Stomach (tissue), 9 donors: ENCODE data around the gene ESR1. TPM values are rescaled to one million over a fixed set of nuclear protein-coding genes. Genes with fewer than 3 reads are reported as not detected.

Source experiments
- DNase-seq, 2 donors: peaks; one replicate each; pipeline versions ENCODE4 v3.0.0 to v3.0.0-alpha.2; 2013 to 2019
- H3K27ac ChIP-seq, 5 donors: fragments of 200-600 bp in 4 of 5; sonication (generic) in 4 of 5; one replicate each; pipeline ENCODE4 v1.5.1; 2013 to 2019; ENCODE audit warnings: mild to moderate bottlenecking in 1 of 5, moderate library complexity in 1 of 5
- H3K27me3 ChIP-seq, 3 donors: fragments of 200-600 bp; sonication (generic); one replicate each; pipeline ENCODE4 v1.5.1; 2017 to 2019; ENCODE audit warnings: mixed run types in 1 of 3
- H3K36me3 ChIP-seq, 4 donors: fragments of 200-600 bp; sonication (generic); 1 replicate in 3 of 4; 2 replicates in 1 of 4; pipeline ENCODE4 v1.5.1; 2016 to 2019
- H3K4me1 ChIP-seq, 4 donors: fragments of 200-600 bp; sonication (generic); one replicate each; pipeline ENCODE4 v1.5.1; 2016 to 2019
- H3K4me3 ChIP-seq, 4 donors: fragments of 200-600 bp; sonication (generic) in 3 of 4; one replicate each; pipeline ENCODE4 v1.5.1; 2016 to 2019; ENCODE audit warnings: mild to moderate bottlenecking in 1 of 4
- H3K9me3 ChIP-seq, 4 donors: fragments of 200-600 bp; sonication (generic); one replicate each; pipeline ENCODE4 v1.5.1; 2016 to 2019
- CTCF ChIP-seq, 7 experiments: fragments of 450-650 bp in 4 of 7; fragments of 200-600 bp in 3 of 7; sonication (generic) in 3 of 7; IDR thresholded peaks; one replicate each; pipeline ENCODE4 v1.5.1; 2016 to 2019; ENCODE audit warnings: antibody characterized with exemption in 7 of 7, control low read depth in 2 of 7, mild to moderate bottlenecking in 1 of 7
- EP300 ChIP-seq: sonication (generic); formaldehyde crosslinking; IDR thresholded peaks from one replicate; pipeline ENCODE4 v1.6.1; 2017; ENCODE audit warnings: antibody characterized with exemption
- POLR2A ChIP-seq, 4 donors: fragments of 450-650 bp; IDR thresholded peaks; one replicate each; pipeline ENCODE4 v1.6.1; 2016; ENCODE audit warnings: antibody characterized with exemption in 4 of 4, control low read depth in 2 of 4, mild to moderate bottlenecking in 1 of 4, moderate library complexity in 1 of 4
- POLR2AphosphoS5 ChIP-seq, 3 donors: sonication (generic); formaldehyde crosslinking; IDR thresholded peaks; one replicate each; pipeline ENCODE4 v1.6.1; 2016; ENCODE audit warnings: antibody characterized with exemption in 3 of 3
- WGBS, 5 donors: extraction: QIAGEN DNeasy Blood & Tissue Kit in 3 of 5; methylation state at CpG; one replicate each; pipeline versions ENCODE4 v1.1.5 to v1.1.7; 2013 to 2018; 5-methylcytosine and 5-hydroxymethylcytosine counted together
- intact Hi-C: fragments of 100-400 bp; cut with DNase I; formaldehyde crosslinking; loops from one replicate; pipeline ENCODE4 v1.15.1; 2023; ENCODE audit warnings: low total_unique reads
- polyA plus RNA-seq, 3 donors: library from polyadenylated mRNA; stranded (reverse); fragments of 200-250 nt; gene quantifications; one replicate each; pipeline ENCODE4 v1.2.3, GENCODE V29; 2013
- total RNA-seq, 5 donors: library from RNA; depleted of rRNA; stranded (reverse); fragments of >200 nt; gene quantifications; one replicate each; pipeline versions ENCODE4 v1.1.0 to v1.2.3, GENCODE V29; 2014 to 2016
- donor health status: healthy with polysubstance abuse.
- donor health status: Bipolar disorder and iron deficiency.
- donor health status: healthy.

ESR1 gene
- total and polyA plus RNA-seq, 8 donors = 0.05 to 2.0 (median 1.8) TPM; not detected in 3

- Histone ChIP-seq H3K4me3 (no peak overlapping the region), H3K27ac (no peak overlapping the region), H3K4me1 (no peaks in the 10 kb centered on the region), H3K27me3 (no peaks in the 10 kb centered on the region), H3K36me3 (no peaks in the 10 kb centered on the region), H3K9me3 (no peaks in the 10 kb centered on the region)
- no peak for DNase-seq
- WGBS, 5 donors = 59 to 78% (median 75%) methylated on average over 2 of the region's 2 CpGs
- intact Hi-C loops = no loop called here
- TF ChIP-seq EP300 (no peak), POLR2AphosphoS5 (IDR thresholded peaks at IDR 0.05) (no peak), CTCF (IDR thresholded peaks at IDR 0.05) (no peak), POLR2A (IDR thresholded peaks at IDR 0.05) (no peak)
Observed at GRCh38 chr6:151958332-151958731, 150.8 kb downstream of the ESR1 start.

DNA sequence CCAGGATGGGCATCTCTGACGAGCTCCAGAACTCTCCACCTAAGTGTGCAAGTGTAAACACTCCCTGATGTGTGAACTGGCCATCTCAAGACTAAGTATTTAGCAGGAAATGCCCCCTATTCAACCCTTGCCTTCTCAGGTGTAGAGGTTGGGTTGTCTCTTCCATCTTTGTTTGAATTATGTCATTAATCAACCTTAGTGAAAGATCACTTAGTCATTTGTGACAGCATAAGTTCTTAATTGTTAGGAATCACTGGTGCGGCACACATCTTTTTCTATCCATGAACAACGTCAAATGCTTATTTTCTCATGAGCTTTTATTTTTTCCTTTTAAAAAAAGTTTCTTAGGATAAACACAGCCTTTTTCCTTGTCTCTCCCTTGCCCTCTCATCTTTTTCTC lies 151.6 kb downstream of the ESR1 start:
- H3K27ac ChIP-seq = no peak overlapping the region
- 65 to 77% (median 67%) methylated on average over 3 of the region's 3 CpGs for WGBS, 5 donors
- no peaks in the 10 kb centered on the region for H3K27me3 ChIP-seq
- intact Hi-C loops = no loop called here
- no peak for DNase-seq
- H3K36me3 ChIP-seq = no peaks in the 10 kb centered on the region
- TF ChIP-seq CTCF (IDR thresholded peaks at IDR 0.05) (no peak), POLR2A (IDR thresholded peaks at IDR 0.05) (no peak)
- no peak overlapping the region for H3K4me3 ChIP-seq
- no peaks in the 10 kb centered on the region for H3K4me1 ChIP-seq
- no peaks in the 10 kb centered on the region for H3K9me3 ChIP-seq

DNA sequence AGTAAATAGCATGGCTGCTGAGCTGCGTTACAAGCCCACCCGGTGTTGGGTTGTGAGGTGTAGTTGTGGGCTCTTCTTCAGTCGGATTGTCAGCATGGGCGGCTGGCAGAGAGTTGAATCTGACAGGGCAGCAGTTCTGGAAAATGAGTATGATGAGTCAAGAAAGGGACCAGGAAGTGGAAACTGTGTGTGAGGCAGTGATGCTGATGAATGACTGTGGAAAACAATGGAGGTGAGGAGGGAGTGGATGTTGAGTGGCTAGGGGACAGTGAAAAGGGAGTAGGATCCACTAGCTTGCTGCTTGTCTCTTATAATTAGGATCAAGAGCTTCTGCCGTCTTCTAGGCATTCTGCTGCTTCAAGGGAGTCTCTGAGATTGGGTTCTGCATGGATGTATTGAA lies 154.3 kb downstream of the ESR1 start:
- H3K27me3 ChIP-seq = no peaks in the 10 kb centered on the region
- no peak overlapping the region for H3K27ac ChIP-seq
- intact Hi-C loops = no loop called here
- DNase-seq = no peak
- H3K4me3 ChIP-seq = no peak overlapping the region
- no peaks in the 10 kb centered on the region for H3K9me3 ChIP-seq
- TF ChIP-seq EP300 (no peak), CTCF (IDR thresholded peaks at IDR 0.05) (no peak), POLR2AphosphoS5 (IDR thresholded peaks at IDR 0.05) (no peak), POLR2A (IDR thresholded peaks at IDR 0.05) (no peak)
- no peaks in the 10 kb centered on the region for H3K4me1 ChIP-seq
- no peaks in the 10 kb centered on the region for H3K36me3 ChIP-seq
- 50 to 91% (median 67%) methylated on average over 5 of the region's 5 CpGs for WGBS, 5 donors

DNA sequence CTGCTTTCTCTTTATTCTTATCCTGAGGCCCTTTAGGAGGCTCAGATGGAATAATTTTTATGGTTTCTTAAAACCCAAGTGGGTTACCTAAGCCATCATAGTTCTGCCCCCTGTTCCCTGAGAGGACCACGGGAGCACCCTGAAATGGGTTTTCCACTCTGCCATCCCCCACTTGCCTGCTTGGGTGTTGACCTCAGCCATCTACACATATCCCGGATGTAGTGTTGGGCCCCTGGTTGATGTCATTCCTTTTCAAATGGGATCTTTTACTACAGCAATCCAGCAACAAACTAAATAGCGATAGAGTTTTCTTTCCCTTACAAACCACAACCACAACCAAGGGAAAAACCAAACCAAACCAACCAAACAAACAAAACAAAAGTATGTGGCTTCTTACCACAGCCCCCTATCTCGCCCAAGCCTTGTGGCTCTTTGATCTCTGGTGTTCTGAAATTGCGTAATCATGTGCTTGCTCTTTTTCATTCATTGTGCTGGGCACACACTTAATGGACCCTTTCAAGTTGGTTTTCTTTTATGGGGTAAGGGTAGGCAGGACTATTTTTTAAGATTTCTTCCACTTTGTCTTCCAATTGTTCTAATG lies 154.9 kb downstream of the ESR1 start:
- H3K36me3 ChIP-seq = no peaks in the 10 kb centered on the region
- no peak for DNase-seq
- intact Hi-C loops = no loop called here
- no peak overlapping the region for H3K27ac ChIP-seq
- H3K4me1 ChIP-seq = no peaks in the 10 kb centered on the region
- peaks cover 0 to 3% (median 0%) of the 10 kb centered on the region in 4 donors for H3K9me3 ChIP-seq
- TF ChIP-seq CTCF (IDR thresholded peaks at IDR 0.05) (no peak), EP300 (no peak), POLR2AphosphoS5 (IDR thresholded peaks at IDR 0.05) (no peak), POLR2A (IDR thresholded peaks at IDR 0.05) (no peak)
- no peak overlapping the region for H3K4me3 ChIP-seq
- WGBS, 5 donors = 48 to 61% (median 53%) methylated on average over 5 of the region's 5 CpGs
- H3K27me3 ChIP-seq = no peaks in the 10 kb centered on the region
